GM12878 (cell line): ENCODE measurements around the gene PTPRN2. TPM values are rescaled to one million over a fixed set of nuclear protein-coding genes. Genes with fewer than 3 reads are reported as not detected.

ENCODE experiments used
- KLF5 ChIP-seq: fragments of 450-650 bp; IDR thresholded peaks from 2 replicates; pipeline ENCODE4 v1.6.1; 2014; ENCODE audit warnings: mild to moderate bottlenecking; ENCODE audit not compliant: partially characterized antibody
- PAX5 ChIP-seq: IDR thresholded peaks from 2 replicates; pipeline ENCODE4 v1.6.1; 2011; ENCODE audit warnings: low read depth, low read length, borderline replicate concordance
- SPI1 ChIP-seq: IDR thresholded peaks from 2 replicates; pipeline ENCODE4 v1.6.1; 2011; ENCODE audit warnings: low read depth, mild to moderate bottlenecking, low read length, moderate library complexity, borderline replicate concordance; ENCODE audit not compliant: insufficient read depth
- polyA plus RNA-seq, 11 experiments: library from polyadenylated mRNA; depleted of rRNA in 4 of 11; unstranded in 6 of 11; stranded (reverse) in 5 of 11; fragments of >200 nt; fragmentation: Nextera tagmentation in 4 of 11; fragmentation: Illumina TruSeq in 1 of 11; extraction: Ambion mirVana in 4 of 11; extraction: Trizol in 1 of 11; gene quantifications; 1 replicate in 1 of 11; 2 replicates in 10 of 11; pipeline versions ENCODE4 v1.2.1 to v1.2.3, GENCODE V29; 2011 to 2016; ENCODE audit warnings: inconsistent platforms in 2 of 11, missing spikeins in 2 of 11, low read depth in 1 of 11
- total RNA-seq, 4 experiments: library from RNA; depleted of rRNA in 3 of 4; stranded (reverse); fragments of >200 nt in 3 of 4; fragmentation: Illumina TruSeq in 1 of 4; extraction: Trizol in 1 of 4; gene quantifications; 2 replicates each; pipeline versions ENCODE4 v1.2.1 to v1.2.3, GENCODE V29; 2013 to 2021
- TF ChIP-seq, protein P1 (sequence below): fragments of 450-650 bp; IDR thresholded peaks from 2 replicates; pipeline ENCODE4 v1.6.1; 2018; ENCODE audit warnings: borderline replicate concordance, mild to moderate bottlenecking; ENCODE audit not compliant: partially characterized antibody
- TF ChIP-seq, protein P2 (sequence below): IDR thresholded peaks from 2 replicates; pipeline ENCODE4 v1.6.1; 2012; ENCODE audit warnings: improper control_type of control experiment, low read depth, low read length; ENCODE audit not compliant: insufficient replicate concordance

PTPRN2 gene
- total and polyA plus RNA-seq, 10 of the 15 experiments (the other 5 are each of a cell fraction or from before 2014, with no cell fraction given) = 5.4 TPM; not detected in 9

DNA sequence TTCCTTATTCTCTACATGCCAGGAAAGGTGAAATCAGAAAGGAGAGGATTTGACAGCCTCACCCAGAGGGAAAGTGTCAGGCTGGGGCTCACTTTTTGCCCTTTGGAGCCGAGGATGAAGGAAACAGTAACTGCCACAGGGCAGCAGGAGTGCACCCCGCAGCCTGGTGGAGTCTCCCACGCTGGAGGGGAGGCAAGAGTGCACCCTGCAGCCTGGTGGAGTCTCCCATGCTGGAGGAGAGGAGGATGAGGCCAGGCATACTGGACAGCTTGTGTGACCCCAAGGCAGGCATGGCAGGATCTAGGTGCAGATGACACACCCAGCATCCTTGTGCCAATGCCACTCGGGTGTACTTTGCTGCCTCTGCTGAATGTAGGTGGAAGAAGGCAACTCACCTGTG is 766.8 kb downstream of the PTPRN2 start (continued):
- TF ChIP-seq, protein P1, sequence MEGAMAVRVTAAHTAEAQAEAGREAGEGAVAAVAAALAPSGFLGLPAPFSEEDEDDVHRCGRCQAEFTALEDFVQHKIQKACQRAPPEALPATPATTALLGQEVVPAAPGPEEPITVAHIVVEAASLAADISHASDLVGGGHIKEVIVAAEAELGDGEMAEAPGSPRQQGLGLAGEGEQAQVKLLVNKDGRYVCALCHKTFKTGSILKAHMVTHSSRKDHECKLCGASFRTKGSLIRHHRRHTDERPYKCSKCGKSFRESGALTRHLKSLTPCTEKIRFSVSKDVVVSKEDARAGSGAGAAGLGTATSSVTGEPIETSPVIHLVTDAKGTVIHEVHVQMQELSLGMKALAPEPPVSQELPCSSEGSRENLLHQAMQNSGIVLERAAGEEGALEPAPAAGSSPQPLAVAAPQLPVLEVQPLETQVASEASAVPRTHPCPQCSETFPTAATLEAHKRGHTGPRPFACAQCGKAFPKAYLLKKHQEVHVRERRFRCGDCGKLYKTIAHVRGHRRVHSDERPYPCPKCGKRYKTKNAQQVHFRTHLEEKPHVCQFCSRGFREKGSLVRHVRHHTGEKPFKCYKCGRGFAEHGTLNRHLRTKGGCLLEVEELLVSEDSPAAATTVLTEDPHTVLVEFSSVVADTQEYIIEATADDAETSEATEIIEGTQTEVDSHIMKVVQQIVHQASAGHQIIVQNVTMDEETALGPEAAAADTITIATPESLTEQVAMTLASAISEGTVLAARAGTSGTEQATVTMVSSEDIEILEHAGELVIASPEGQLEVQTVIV = no peak
- TF ChIP-seq PAX5 (no peak), KLF5 (no peak), SPI1 (no peak)
- TF ChIP-seq, protein P2, sequence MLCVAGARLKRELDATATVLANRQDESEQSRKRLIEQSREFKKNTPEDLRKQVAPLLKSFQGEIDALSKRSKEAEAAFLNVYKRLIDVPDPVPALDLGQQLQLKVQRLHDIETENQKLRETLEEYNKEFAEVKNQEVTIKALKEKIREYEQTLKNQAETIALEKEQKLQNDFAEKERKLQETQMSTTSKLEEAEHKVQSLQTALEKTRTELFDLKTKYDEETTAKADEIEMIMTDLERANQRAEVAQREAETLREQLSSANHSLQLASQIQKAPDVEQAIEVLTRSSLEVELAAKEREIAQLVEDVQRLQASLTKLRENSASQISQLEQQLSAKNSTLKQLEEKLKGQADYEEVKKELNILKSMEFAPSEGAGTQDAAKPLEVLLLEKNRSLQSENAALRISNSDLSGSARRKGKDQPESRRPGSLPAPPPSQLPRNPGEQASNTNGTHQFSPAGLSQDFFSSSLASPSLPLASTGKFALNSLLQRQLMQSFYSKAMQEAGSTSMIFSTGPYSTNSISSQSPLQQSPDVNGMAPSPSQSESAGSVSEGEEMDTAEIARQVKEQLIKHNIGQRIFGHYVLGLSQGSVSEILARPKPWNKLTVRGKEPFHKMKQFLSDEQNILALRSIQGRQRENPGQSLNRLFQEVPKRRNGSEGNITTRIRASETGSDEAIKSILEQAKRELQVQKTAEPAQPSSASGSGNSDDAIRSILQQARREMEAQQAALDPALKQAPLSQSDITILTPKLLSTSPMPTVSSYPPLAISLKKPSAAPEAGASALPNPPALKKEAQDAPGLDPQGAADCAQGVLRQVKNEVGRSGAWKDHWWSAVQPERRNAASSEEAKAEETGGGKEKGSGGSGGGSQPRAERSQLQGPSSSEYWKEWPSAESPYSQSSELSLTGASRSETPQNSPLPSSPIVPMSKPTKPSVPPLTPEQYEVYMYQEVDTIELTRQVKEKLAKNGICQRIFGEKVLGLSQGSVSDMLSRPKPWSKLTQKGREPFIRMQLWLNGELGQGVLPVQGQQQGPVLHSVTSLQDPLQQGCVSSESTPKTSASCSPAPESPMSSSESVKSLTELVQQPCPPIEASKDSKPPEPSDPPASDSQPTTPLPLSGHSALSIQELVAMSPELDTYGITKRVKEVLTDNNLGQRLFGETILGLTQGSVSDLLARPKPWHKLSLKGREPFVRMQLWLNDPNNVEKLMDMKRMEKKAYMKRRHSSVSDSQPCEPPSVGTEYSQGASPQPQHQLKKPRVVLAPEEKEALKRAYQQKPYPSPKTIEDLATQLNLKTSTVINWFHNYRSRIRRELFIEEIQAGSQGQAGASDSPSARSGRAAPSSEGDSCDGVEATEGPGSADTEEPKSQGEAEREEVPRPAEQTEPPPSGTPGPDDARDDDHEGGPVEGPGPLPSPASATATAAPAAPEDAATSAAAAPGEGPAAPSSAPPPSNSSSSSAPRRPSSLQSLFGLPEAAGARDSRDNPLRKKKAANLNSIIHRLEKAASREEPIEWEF = no peak
